Measurements from ENCODE around the gene MAGEA8.
"Not testable (repeated sequence)": the region's sequence is repeated elsewhere in the genome, so short reads cannot be mapped to it uniquely, and the experiment has no call there.

- not testable (repeated sequence) for TF ChIP-seq CTCF (conservative IDR thresholded peaks at IDR 0.05 in 1 of 2, IDR thresholded peaks at IDR 0.05 in 1 of 2; ENCODE audit: low read depth in 1 of 2, low read length in 2 of 2); EZH2 (IDR thresholded peaks at IDR 0.05; ENCODE audit: low read length, missing control alignments)
Measured at GRCh38 chrX:149927964-149928258, 46.9 kb downstream of the MAGEA8 start.
